SK-N-SH treated with all-trans-retinoic acid at 6 μM for 48 hours (cell line): ENCODE measurements around the gene HEPHL1.

Experiments used
- CREB5 ChIP-seq: fragments of 250-450 bp; sonication (Bioruptor Pico); IDR thresholded peaks from 2 replicates; pipeline ENCODE4 v1.5.1; 2020; ENCODE audit warnings: low read depth, mild to moderate bottlenecking, moderate library complexity
- ESRRG ChIP-seq: fragments of 250-450 bp; sonication (Bioruptor Pico); IDR thresholded peaks from 2 replicates; pipeline ENCODE4 v1.6.1; 2021; ENCODE audit warnings: mild to moderate bottlenecking
- ISL1 ChIP-seq: fragments of 250-450 bp; sonication (Bioruptor Pico); IDR thresholded peaks from 2 replicates; pipeline ENCODE4 v2.1.2; 2022; ENCODE audit warnings: mild to moderate bottlenecking, moderate library complexity
- PATZ1 ChIP-seq: fragments of 250-450 bp; sonication (Bioruptor Pico); IDR thresholded peaks from 2 replicates; pipeline ENCODE4 v1.8.0; 2020; ENCODE audit warnings: mild to moderate bottlenecking, moderate library complexity, borderline replicate concordance
- SNAI2 ChIP-seq: fragments of 250-450 bp; sonication (Bioruptor Pico); IDR thresholded peaks from 2 replicates; pipeline ENCODE4 v1.5.0; 2020; ENCODE audit warnings: mild to moderate bottlenecking, moderate library complexity
- ZC3H10 ChIP-seq: fragments of 250-450 bp; sonication (Bioruptor Pico); IDR thresholded peaks from 2 replicates; pipeline ENCODE4 v1.5.1; 2021; ENCODE audit warnings: mild to moderate bottlenecking, moderate library complexity
- ZNF565 ChIP-seq: fragments of 450-650 bp; formaldehyde crosslinking; conservative IDR thresholded peaks from 2 replicates; pipeline ENCODE4 v1.5.0; 2020; ENCODE audit warnings: low read depth, mild to moderate bottlenecking, moderate library complexity

- TF ChIP-seq ZNF565 (CRISPR knock-in tag) = no peak
- no peak for TF ChIP-seq PATZ1
- no peak for TF ChIP-seq CREB5 (CRISPR knock-in tag)
- no peak for TF ChIP-seq SNAI2 (CRISPR knock-in tag)
- TF ChIP-seq ISL1 (CRISPR knock-in tag) = no peak
- TF ChIP-seq ESRRG = no peak
- no peak for TF ChIP-seq ZC3H10 (CRISPR knock-in tag)
Observed at GRCh38 chr11:94128291-94128745, 107.2 kb downstream of the HEPHL1 start.
